H54 (cell line): ENCODE data around the gene FNIP2.

Experiments used
- DNase-seq: peaks from one replicate; pipeline ENCODE4 v3.0.0; 2011; ENCODE audit warnings: low spot score, mixed read lengths; ENCODE audit not compliant: insufficient read length
- FAIRE-seq: peaks from 3 replicates; lab custom pipeline; 2011; peaks lifted over from hg19 to GRCh38; lab: Jason Lieb, UNC
- POLR2A ChIP-seq: IDR thresholded peaks from 2 replicates; pipeline ENCODE4 v1.6.1; 2011; ENCODE audit warnings: low read depth, mild to moderate bottlenecking, low read length

The FNIP2 gene

DNA sequence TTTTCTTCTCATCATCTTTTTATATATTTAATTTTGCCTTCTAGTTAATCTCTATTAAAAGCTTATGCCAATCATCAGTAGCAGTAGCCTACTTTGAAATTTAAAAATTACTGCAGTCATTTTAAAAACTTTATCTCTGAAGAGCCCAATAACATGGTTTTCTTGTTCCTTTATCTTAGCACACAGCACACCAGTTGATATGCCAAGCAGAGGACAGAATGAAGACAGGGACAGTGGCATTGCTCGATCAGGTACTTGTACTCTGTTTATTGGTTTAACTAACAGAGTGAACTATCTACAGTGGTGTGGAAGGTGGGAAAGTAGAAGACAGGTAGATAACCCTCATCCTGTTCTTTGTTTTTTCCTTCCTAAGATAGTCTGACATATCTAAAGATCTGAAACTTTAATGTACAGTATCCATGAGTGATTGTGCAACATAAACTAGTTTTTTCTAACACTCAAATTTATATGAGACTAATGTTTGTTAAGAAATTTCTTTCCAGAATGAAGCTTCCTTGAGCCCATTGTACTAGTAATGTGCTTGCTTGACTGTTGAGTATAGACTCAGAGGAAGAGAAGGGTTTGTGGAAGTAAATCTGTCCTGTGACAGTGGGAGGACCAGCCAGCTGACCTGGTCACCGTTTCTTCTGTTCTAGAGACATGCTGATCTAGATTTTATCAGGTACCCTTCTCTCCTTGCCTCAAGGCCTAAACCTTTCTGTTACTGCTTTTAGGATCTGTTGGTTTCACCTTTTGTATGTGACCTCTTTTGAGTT is 66.6 kb downstream of the FNIP2 start:
- FAIRE-seq (no peak), DNase-seq (no peak)
- TF ChIP-seq POLR2A = no peak

DNA sequence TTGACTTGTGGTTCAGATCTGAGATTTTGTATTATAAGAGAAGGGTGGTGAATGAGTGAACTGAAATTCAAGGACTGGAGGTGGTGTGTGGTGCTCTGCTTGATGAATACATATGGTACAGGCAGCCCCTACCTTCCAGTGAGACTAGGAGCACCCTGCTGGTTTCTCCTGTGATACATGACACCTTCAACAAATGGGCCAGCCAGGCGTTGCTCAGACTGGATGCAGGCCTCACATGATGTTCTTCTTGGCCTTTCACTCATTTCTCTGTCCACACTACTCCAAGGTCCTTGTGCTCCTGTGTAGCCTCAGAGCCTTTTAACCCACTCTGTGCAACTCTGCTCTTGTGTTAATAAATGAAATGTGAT is 67.2 kb downstream of the FNIP2 start:
- FAIRE-seq = no peak
- DNase-seq = no peak
- TF ChIP-seq POLR2A = no peak

- no peak for TF ChIP-seq POLR2A
- DNase-seq (no peak), FAIRE-seq (no peak)
These were observed 68.1 kb downstream of the FNIP2 start for GRCh38 chr4:158836828-158837449.

DNA sequence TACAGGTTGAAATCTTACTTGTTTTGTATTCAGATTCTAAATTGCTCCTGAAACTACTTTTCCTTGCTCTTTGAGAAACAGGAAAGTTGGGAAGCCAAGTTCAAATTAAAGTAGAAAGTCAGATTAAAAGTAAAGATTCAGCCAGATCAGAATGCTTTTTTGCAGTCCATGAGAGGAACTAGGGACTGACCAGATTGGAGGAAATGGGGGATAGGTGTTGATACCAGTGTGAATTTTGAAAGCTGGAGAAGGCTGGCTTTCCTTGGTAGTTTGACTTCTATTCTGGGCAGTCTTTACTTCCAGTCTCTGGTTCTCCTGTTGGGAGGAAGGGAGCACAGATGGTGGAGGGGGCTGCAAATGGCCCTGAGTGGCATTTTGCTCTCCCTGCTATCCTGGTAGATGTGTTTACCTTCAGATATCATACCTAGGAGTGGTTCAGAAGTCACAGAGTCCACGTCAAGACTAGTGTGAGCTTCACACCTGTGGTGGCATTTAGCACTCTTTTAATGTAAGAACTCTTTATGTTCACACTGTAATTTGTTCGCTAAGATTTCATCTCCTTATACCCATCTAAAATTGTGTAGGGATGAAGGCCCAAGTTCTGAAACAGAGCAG is 68.8 kb downstream of the FNIP2 start:
- no peak for DNase-seq
- no peak for TF ChIP-seq POLR2A
- FAIRE-seq = no peak

DNA sequence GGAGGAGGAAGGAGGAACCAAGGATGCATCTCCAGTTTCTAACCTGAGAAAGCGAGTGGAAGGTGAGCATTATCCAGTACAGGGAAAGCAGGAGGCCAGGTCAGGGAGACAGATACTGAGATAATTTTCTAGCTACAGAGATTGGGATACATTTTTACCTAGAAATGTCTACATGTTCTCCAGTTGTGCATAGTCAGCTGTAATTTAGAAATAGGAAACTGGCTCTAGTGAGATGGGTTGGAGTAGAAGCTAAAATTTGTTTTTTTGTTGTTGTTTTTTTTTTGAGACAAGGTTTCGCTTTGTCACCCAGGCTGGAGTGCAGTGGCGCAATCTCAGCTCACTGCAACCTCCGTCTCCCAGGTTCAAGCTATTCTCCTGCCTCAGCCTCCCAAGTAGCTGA is 71.3 kb downstream of the FNIP2 start:
- no peak for TF ChIP-seq POLR2A
- DNase-seq (no peak), FAIRE-seq (no peak)

GRCh38 chr4:158841540-158841939 is 72.7 kb downstream of the FNIP2 start:
- FAIRE-seq (no peak), DNase-seq (no peak)
- no peak for TF ChIP-seq POLR2A

GRCh38 chr4:158845311-158846041 is 76.7 kb downstream of the FNIP2 start:
- FAIRE-seq = no peak
- no peak for DNase-seq
- no peak for TF ChIP-seq POLR2A

DNA sequence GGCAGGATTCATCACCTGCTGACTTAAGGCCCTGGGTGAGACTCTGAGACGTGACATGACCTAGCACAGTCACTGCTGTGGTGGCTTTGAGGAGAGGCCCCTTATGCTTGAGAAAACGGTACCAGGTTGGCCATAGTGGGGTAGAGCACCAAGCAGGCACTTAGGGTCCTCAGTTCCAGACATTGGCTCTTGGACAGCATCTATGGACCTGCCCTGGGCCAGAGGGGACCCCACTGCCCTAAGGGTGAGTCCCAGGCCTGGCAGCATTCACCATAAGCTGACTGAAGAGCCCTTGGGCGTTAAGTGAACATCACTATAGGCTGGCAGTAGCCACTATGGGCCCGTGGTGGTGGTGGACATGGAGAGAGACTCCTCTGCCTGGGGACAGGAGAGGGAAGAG is 78.7 kb downstream of the FNIP2 start:
- DNase-seq (no peak), FAIRE-seq (no peak)
- TF ChIP-seq POLR2A = no peak

DNA sequence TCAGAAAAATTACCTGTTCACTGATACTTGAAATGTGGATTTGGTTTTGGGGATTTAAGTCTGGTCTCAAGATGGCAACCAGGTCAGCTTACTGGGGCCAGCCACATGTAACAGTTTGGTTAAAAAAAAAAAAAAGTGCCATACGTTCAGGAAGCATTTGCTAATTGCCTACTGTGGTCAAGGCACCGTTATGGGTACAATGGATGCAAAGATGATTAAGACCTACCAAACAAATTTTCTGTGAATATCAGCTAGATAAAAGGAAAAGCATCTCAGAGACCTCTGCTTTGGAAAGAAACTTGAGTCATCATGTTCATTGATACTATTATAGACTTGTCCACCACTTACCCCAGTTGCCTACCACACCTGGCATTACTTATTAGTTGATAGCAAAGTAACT is 80.9 kb downstream of the FNIP2 start:
- DNase-seq = no peak
- FAIRE-seq = no peak
- no peak for TF ChIP-seq POLR2A

GRCh38 chr4:158850371-158850770 is 81.5 kb downstream of the FNIP2 start:
- no peak for FAIRE-seq

DNA sequence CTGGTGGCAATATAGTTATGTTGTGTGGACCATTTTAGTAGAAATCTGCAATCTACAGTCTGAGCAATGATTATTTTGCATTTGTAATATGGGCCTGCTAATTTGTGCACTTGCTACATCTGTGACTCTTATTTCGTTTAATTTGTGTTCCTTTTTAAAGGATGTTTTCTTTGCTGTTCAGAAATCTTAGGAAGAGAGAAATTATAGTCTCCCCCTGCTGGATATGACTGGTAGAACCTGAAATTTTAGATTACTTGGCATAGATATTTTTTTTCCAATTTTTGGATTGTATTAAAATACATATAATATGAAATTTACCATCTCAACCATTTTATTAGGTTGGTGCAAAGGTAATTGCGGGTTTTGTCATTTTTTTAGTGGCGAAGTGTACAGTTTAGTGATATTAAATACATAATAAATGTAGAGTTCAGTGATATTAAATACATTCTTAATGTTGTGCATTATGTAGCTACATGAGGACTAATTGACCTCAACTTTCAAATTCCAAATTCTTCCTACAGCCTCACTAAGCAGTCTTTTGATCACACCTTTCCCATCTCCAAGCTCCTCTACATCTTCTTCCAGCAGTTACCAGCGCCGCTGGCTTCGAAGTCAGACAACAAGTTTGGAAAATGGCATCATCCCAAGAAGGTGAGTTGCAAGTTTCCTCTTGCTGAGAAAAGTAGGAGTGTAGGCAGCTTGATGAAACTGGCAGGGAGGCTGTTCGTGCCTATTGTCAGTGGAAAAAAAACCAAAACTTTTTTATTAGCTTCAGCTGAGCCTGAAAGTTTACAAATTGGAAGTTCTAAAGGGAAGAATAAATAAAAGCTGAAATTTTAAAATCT is 82.2 kb downstream of the FNIP2 start:
- no peak for DNase-seq
- no peak for FAIRE-seq
- TF ChIP-seq POLR2A = no peak

More at GRCh38 chr4:158850371-158850770, 81.5 kb downstream of the FNIP2 start:
- TF ChIP-seq POLR2A = no peak
- no peak for DNase-seq

GRCh38 chr4:158854236-158854635 is 85.4 kb downstream of the FNIP2 start:
- no peak for TF ChIP-seq POLR2A
- DNase-seq = no peak
- no peak for FAIRE-seq

DNA sequence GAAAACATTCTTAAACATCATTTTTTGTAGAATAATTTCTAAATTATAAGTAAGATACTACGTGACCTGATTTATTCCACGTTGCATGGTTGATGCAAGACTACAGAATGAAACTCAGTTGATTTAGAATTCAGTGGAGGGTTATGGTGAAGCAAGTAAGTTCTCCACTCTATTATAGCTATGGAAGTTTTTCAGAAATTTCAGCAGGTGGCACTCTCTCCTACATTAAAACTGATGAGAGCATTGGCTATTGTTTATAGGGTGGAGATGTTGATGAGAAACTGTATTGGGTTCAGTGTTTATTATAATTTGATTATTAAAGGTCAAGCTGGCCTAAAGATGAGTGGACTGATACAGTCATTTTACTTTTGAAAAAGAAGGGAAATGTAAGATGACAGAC is 88.0 kb downstream of the FNIP2 start:
- FAIRE-seq (no peak), DNase-seq (no peak)

More for the DNA sequence above, 88.0 kb downstream of the FNIP2 start:
- TF ChIP-seq POLR2A = no peak
